MM.1S (cell line): ENCODE data around the gene PKD1L1.

ENCODE experiments used
- DNase-seq: peaks from one replicate; pipeline ENCODE4 v3.0.0-alpha.2; 2015
- H2AFZ ChIP-seq: fragments of 300-600 bp; sonication (generic); 2 replicates; pipeline ENCODE4 v1.6.0; 2016; ENCODE audit warnings: antibody characterized with exemption, low read length
- H3F3A ChIP-seq: fragments of 300-600 bp; sonication (generic); 2 replicates; pipeline ENCODE4 v1.6.1; 2016; ENCODE audit warnings: mild to moderate bottlenecking, antibody characterized with exemption, low read length, moderate library complexity, mixed read lengths; ENCODE audit not compliant: insufficient read depth
- H3K27ac ChIP-seq: fragments of 300-600 bp; sonication (generic); 2 replicates; pipeline ENCODE4 v1.5.1; 2016; ENCODE audit warnings: mild to moderate bottlenecking, low read length
- H3K27me3 ChIP-seq: fragments of 300-600 bp; sonication (generic); replicated peaks from 2 replicates; pipeline ENCODE4 v1.6.0; 2016; ENCODE audit warnings: low read length; ENCODE audit not compliant: insufficient read depth
- H3K36me3 ChIP-seq: fragments of 300-600 bp; sonication (generic); replicated peaks from 2 replicates; pipeline ENCODE4 v1.6.1; 2016; ENCODE audit warnings: mild to moderate bottlenecking, low read length, mixed read lengths; ENCODE audit not compliant: insufficient read depth
- H3K4me1 ChIP-seq: fragments of 300-600 bp; sonication (generic); 2 replicates; pipeline ENCODE4 v1.6.1; 2016; ENCODE audit warnings: low read length, mixed read lengths
- H3K4me2 ChIP-seq: fragments of 300-600 bp; sonication (generic); 2 replicates; pipeline ENCODE4 v1.6.0; 2016; ENCODE audit warnings: low read depth, low read length
- H3K4me3 ChIP-seq: fragments of 300-600 bp; sonication (generic); 2 replicates; pipeline ENCODE4 v1.5.1; 2016; ENCODE audit warnings: low read length, mixed read lengths
- H3K79me2 ChIP-seq: fragments of 300-600 bp; sonication (generic); 2 replicates; pipeline ENCODE4 v1.6.1; 2016; ENCODE audit warnings: mixed run types, low read length, mixed read lengths
- H3K9ac ChIP-seq: fragments of 300-600 bp; sonication (generic); 2 replicates; pipeline ENCODE4 v1.6.1; 2016; ENCODE audit warnings: low read length, mixed read lengths
- H3K9me2 ChIP-seq: fragments of 300-600 bp; sonication (generic); replicated peaks from 2 replicates; pipeline ENCODE4 v1.6.1; 2016; ENCODE audit warnings: mild to moderate bottlenecking, low read length, mixed read lengths; ENCODE audit not compliant: insufficient read depth
- H3K9me3 ChIP-seq: fragments of 300-600 bp; sonication (generic); replicated peaks from 2 replicates; pipeline ENCODE4 v1.6.1; 2016; ENCODE audit warnings: mild to moderate bottlenecking, low read length, mixed read lengths; ENCODE audit not compliant: insufficient read depth
- H4K20me1 ChIP-seq: fragments of 300-600 bp; sonication (generic); 2 replicates; pipeline ENCODE4 v1.6.1; 2016; ENCODE audit warnings: mild to moderate bottlenecking, low read length, moderate library complexity, mixed read lengths; ENCODE audit not compliant: insufficient read depth
- CTCF ChIP-seq: fragments of 300-600 bp; sonication (generic); IDR thresholded peaks from 2 replicates; pipeline ENCODE4 v1.5.1; 2016; ENCODE audit warnings: antibody characterized with exemption, low read length, mixed read lengths
- EZH2 ChIP-seq: fragments of 300-600 bp; sonication (generic); optimal IDR thresholded peaks from 2 replicates; pipeline ENCODE3; 2017; ENCODE audit warnings: low read depth, mild to moderate bottlenecking, antibody characterized with exemption, low read length, mixed read lengths
- EZH2phosphoT487 ChIP-seq: fragments of 300-600 bp; sonication (generic); IDR thresholded peaks from 2 replicates; pipeline ENCODE4 v1.6.1; 2018; ENCODE audit warnings: antibody characterized with exemption, low read length

PKD1L1 gene

GRCh38 chr7:47759056-47759706 is 189.1 kb downstream of the PKD1L1 start:
- Histone ChIP-seq H2AFZ (no peak overlapping the region), H3K27ac (no peak overlapping the region)

GRCh38 chr7:47758546-47758945 is 189.7 kb downstream of the PKD1L1 start:
- no peak overlapping the region for H3K4me3 ChIP-seq
- H3K27ac ChIP-seq, result no peak overlapping the region
- H3K4me1 ChIP-seq, result peaks cover 8% of the 10 kb centered on the region; the same call in 1 of the 2 replicates
- no peak for DNase-seq
- no peaks in the 10 kb centered on the region for H3F3A ChIP-seq
- no peaks in the 10 kb centered on the region for H3K36me3 ChIP-seq
- no peak overlapping the region for H3K9ac ChIP-seq
- no peaks in the 10 kb centered on the region for H3K9me2 ChIP-seq
- no peak overlapping the region for H3K4me2 ChIP-seq
- no peaks in the 10 kb centered on the region for H4K20me1 ChIP-seq
- no peaks in the 10 kb centered on the region for H3K27me3 ChIP-seq
- H3K79me2 ChIP-seq, result no peaks in the 10 kb centered on the region
- no peak overlapping the region for H2AFZ ChIP-seq
- no peak for TF ChIP-seq CTCF
- no peak for TF ChIP-seq EZH2phosphoT487
- TF ChIP-seq EZH2, result no peak
- no peaks in the 10 kb centered on the region for H3K9me3 ChIP-seq

More at GRCh38 chr7:47759056-47759706, 189.1 kb downstream of the PKD1L1 start:
- H3K36me3 ChIP-seq, result no peaks in the 10 kb centered on the region
- H4K20me1 ChIP-seq, result no peaks in the 10 kb centered on the region
- H3F3A ChIP-seq, result no peaks in the 10 kb centered on the region
- no peak for DNase-seq
- H3K79me2 ChIP-seq, result no peaks in the 10 kb centered on the region
- H3K4me1 ChIP-seq, result peaks cover 9% of the 10 kb centered on the region; the same call in 1 of the 2 replicates
- TF ChIP-seq EZH2phosphoT487 (no peak), EZH2 (no peak), CTCF (no peak)
- no peaks in the 10 kb centered on the region for H3K9me2 ChIP-seq
- H3K4me2 ChIP-seq, result no peak overlapping the region
- no peak overlapping the region for H3K9ac ChIP-seq
- H3K27me3 ChIP-seq, result no peaks in the 10 kb centered on the region
- H3K9me3 ChIP-seq, result no peaks in the 10 kb centered on the region
- H3K4me3 ChIP-seq, result no peak overlapping the region

- no peaks in the 10 kb centered on the region for H3F3A ChIP-seq
- H3K4me1 ChIP-seq, result peaks cover 4% of the 10 kb centered on the region; the same call in 1 of the 2 replicates
- TF ChIP-seq EZH2phosphoT487 (no peak), EZH2 (no peak), CTCF (no peak)
- H3K9me2 ChIP-seq, result no peaks in the 10 kb centered on the region
- H3K9me3 ChIP-seq, result no peaks in the 10 kb centered on the region
- no peaks in the 10 kb centered on the region for H3K27me3 ChIP-seq
- no peaks in the 10 kb centered on the region for H4K20me1 ChIP-seq
- H2AFZ ChIP-seq, result no peak overlapping the region
- DNase-seq, result no peak
- no peaks in the 10 kb centered on the region for H3K36me3 ChIP-seq
- H3K79me2 ChIP-seq, result no peaks in the 10 kb centered on the region
- H3K9ac ChIP-seq, result no peak overlapping the region
- no peak overlapping the region for H3K4me2 ChIP-seq
- no peak overlapping the region for H3K4me3 ChIP-seq
- H3K27ac ChIP-seq, result no peak overlapping the region
These were observed 190.3 kb downstream of the PKD1L1 start for GRCh38 chr7:47757921-47758411.
